Activated T-helper 2 cell treated with anti-CD3 and anti-CD28 coated beads, Interferon-gamma antibody, Interleukin-2, Interleukin-4, amounts not matched to agents 10 μg/mL and 5 μg/mL and 100 μg/mL, durations not matched to agents 14 hours and 24 hours and 36 hours (primary cell): ENCODE data around the gene COL15A1. TPM values are rescaled to one million over a fixed set of nuclear protein-coding genes. Genes with fewer than 3 reads are reported as not detected.

ENCODE experiments used
- DNase-seq: peaks from one replicate; pipeline ENCODE4 v3.0.0; 2021; ENCODE audit warnings: low spot score
- H3K27ac Mint-ChIP-seq: one replicate; pipeline ENCODE4 v1.8.0; 2021; ENCODE audit warnings: mixed read lengths
- H3K27me3 Mint-ChIP-seq: one replicate; pipeline ENCODE4 v1.8.0; 2021; ENCODE audit warnings: low read depth, mixed read lengths
- H3K36me3 Mint-ChIP-seq: one replicate; pipeline ENCODE4 v1.8.0; 2021; ENCODE audit warnings: low read depth, mixed read lengths
- H3K4me1 Mint-ChIP-seq: one replicate; pipeline ENCODE4 v1.8.0; 2021; ENCODE audit warnings: low read depth, mixed read lengths
- H3K4me3 Mint-ChIP-seq: one replicate; pipeline ENCODE4 v1.8.0; 2021; ENCODE audit warnings: low read depth, mild to moderate bottlenecking, moderate library complexity, mixed read lengths
- H3K9me3 Mint-ChIP-seq: one replicate; pipeline ENCODE4 v1.8.0; 2021; ENCODE audit warnings: mixed read lengths
- intact Hi-C: fragments of 100-400 bp; cut with micrococcal nuclease; formaldehyde crosslinking; loops from one replicate; pipeline ENCODE4 v1.15.1; 2023
- total RNA-seq: library from RNA; stranded (reverse); gene quantifications from 2 replicates; pipeline ENCODE4 v1.2.3, GENCODE V29; 2022

The COL15A1 gene
- total RNA-seq, 1 donor from 2014 or later = not detected

DNA sequence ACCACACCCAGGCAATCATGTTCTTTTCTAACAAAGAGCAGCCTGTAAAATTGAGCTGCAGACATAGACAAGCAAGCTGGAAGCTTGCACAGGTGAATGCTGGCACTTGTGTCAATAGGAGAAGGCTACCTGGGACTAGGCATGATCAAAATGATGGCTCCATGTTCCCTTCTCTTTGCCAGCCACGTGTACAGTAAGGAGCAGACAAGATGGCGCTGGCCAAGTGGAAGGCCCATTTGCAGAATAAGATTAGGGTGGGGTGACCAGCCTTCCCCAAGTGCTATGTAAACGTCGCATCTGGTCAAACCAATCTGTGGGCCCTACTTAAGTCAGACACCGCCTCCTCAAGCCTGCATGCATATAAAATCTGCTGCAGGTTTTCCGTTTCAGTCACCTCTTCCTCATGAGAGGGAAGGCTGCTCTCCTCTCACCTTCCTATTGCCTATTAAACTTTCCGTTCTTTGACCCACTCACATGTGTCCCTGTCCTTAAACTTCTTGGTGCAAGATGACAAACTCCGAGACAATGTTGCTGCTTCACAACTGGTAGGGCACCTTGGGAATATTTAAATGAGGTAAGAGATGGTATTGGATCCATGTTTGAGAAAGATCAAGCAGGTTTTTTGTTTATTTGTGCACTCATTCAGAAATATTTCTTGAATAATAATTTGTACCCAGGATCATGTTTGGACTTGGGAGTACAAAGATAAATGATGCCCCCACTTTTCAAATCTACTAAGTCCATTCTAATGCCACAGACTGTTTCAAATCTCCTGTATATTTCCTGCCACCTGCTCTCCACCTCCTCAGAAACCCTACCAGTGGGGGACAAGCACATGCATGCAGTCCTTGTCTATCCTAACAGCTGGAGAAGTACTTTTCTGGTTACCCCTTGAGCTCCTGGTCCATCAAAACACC, 130.5 kb downstream of the COL15A1 start:
- Mint-ChIP-seq H3K27me3 (no peaks in the 10 kb centered on the region), H3K4me3 (no peak overlapping the region), H3K4me1 (peaks cover 52% of the 10 kb centered on the region), H3K9me3 (no peaks in the 10 kb centered on the region), H3K27ac (no peak overlapping the region), H3K36me3 (peaks cover 4% of the 10 kb centered on the region)
- DNase-seq = no peak
- intact Hi-C loops = no loop called here

DNA sequence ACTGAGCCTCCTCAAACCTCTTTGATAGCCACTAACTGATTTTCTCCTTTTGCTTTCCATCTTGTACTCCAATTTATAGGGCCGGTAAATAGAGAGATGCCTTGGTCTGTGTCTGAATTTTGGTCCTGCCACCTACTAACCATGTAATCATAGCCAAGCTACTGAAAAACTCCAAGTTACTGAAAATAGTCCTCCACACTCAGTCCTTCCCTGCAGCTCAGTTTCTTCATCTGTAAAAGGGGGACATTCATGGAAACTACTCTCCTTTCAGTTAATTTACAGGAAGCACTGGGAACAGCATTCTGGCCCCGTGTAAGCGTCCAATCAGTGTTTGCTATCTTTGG, 131.2 kb downstream of the COL15A1 start:
- no peak overlapping the region for H3K4me3 Mint-ChIP-seq

DNA sequence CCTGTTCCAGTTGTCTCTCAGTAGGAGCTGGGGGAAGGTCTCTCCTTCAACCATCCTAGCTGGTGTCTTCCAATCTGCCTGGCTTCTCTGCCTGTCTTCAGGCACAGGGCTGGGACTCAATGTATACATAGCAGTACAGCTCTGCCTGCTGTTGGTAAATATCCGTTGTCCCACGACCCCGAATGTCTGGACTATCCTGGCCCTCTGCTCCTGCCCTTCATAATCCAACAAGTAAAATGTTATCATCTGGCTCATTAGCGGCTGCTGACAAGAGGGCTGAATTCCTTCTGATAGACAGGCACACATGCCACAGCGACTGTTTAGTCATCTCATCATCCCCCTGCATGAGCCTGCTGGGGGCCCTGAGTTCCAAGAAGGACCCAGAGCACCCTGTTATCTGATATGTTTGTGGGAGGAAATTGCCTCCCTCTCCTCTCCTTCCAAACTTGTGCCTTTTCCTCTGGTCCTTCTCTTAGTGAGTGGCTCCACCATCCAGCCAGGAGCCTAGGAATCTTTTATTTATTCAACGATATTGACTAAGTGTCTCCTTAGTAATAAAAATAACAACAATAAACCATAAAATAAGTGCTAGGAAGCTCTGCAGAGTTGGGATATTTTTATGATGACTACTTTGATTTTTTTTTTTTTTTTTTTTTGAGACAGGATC, 131.7 kb downstream of the COL15A1 start:
- peaks cover 3% of the 10 kb centered on the region for H3K27me3 Mint-ChIP-seq
- H3K4me3 Mint-ChIP-seq = no peak overlapping the region
- H3K9me3 Mint-ChIP-seq = no peaks in the 10 kb centered on the region
- intact Hi-C loops = no loop called here
- no peak for DNase-seq
- H3K4me1 Mint-ChIP-seq = peaks cover 49% of the 10 kb centered on the region
- peaks cover 3% of the 10 kb centered on the region for H3K36me3 Mint-ChIP-seq
- no peak overlapping the region for H3K27ac Mint-ChIP-seq

More for the DNA sequence above, 131.2 kb downstream of the COL15A1 start:
- Mint-ChIP-seq H3K27ac (no peak overlapping the region), H3K9me3 (no peaks in the 10 kb centered on the region), H3K36me3 (peaks cover 3% of the 10 kb centered on the region), H3K27me3 (peaks cover 3% of the 10 kb centered on the region), H3K4me1 (peaks cover 49% of the 10 kb centered on the region)
- no peak for DNase-seq
- intact Hi-C loops = no loop called here

DNA sequence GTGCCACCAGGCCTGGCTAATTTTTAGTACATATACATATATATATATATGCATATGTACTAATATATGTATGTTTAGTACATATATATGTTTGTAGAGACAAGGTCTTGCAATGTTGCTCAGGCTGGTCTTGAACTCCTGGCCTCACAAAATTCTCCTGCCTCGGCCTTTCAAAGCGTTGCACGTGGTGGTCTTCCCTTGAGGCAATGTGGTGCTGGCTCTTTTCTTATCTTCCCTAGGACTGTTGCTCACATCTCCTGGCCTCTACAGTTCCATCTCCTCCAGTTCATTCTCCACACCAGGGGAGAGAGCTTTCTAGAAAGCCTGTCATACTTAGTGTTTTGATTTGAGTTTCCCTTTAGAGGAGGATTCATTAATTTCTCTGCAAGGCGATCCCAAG, 132.3 kb downstream of the COL15A1 start:
- H3K27ac Mint-ChIP-seq = peak overlapping the region; percentile 81
- H3K4me1 Mint-ChIP-seq = peaks cover 44% of the 10 kb centered on the region
- H3K27me3 Mint-ChIP-seq = peaks cover 7% of the 10 kb centered on the region
- no peaks in the 10 kb centered on the region for H3K9me3 Mint-ChIP-seq
- H3K4me3 Mint-ChIP-seq = no peak overlapping the region
- DNase-seq = no peak
- intact Hi-C loops = loop anchor here (2.0 kb wide), 1 partner anchor 17 kb away; no protein-coding TSS in a partner anchor
- peaks cover 3% of the 10 kb centered on the region for H3K36me3 Mint-ChIP-seq

DNA sequence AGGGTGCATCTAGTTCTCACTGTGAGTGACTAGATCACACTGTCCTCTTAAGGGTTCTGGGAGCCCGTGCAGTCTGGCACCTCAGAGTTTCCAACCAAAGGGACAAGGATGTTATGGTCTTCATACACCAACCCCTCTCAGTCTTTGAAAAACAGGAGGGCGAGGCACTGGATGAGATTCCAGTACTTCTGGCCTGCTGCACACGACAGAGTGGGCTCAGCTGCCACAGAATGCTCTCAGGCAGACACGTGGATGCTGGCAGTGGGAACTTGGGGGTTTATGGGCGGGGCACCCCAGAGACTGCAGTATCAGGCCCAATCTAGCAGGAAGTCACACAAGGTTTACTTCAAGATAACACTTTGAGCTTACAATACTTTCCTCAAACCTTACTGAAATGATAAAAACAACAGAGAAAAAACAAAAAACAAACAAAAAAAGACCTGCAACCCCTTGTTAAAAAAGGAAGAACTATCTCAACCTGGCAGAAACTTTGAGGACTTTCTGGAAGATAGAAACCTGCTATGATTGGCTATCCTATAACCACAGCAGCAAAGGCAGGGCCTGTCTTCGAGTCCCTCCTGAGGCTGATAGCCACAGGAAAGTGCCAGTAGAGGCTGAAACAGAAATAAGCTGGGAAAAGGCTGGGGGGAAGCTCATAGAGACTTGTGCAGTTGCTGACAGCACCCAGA, 132.9 kb downstream of the COL15A1 start:
- Mint-ChIP-seq H3K27ac (peak overlapping the region; percentile 81), H3K9me3 (no peaks in the 10 kb centered on the region), H3K4me3 (no peak overlapping the region), H3K4me1 (peaks cover 39% of the 10 kb centered on the region), H3K27me3 (peaks cover 9% of the 10 kb centered on the region), H3K36me3 (peaks cover under 1% of the 10 kb centered on the region)
- intact Hi-C loops = loop anchor here (2.0 kb wide), 1 partner anchor 18 kb away; no protein-coding TSS in a partner anchor
- peak; percentile 57 for DNase-seq

DNA sequence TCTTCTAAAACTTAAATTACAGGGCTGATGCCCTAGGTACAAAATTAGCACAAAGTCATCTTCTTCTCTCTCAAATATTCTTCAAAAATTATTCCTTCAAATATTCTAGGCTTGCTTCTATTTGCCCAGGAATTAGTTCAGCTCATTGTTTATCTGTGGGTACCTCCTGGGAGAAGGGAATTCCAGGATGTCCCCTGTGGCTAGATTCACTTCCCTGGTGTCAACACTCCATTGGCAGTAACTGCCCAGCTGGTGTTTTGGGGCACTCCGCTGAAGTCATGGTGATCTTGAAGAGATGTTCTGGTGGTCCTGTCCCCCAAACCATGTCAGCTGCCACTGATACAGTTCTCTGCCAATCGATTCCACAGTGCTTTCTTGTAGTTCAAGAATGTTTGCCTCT, 135.0 kb downstream of the COL15A1 start:
- H3K36me3 Mint-ChIP-seq = no peaks in the 10 kb centered on the region
- no peaks in the 10 kb centered on the region for H3K9me3 Mint-ChIP-seq
- peaks cover 35% of the 10 kb centered on the region for H3K4me1 Mint-ChIP-seq

DNA sequence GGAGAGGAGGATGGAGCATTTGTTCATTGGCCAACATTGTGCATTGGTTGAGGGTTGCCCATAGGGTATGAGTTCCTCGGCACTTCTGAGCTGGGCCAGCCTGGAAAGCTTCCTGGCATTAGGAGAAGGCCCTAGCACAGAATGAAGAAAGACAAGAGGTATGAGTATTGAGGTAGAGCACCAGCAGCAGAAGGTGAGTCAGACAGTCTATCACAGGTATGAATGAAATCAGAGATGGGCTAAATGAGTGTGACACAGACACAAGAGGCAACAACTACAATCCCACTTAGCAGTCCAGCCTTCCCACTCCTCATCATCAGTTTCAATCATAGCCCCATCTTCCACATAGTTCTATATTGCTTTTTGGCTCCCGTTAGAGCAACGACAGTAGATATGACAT, 135.8 kb downstream of the COL15A1 start:
- H3K27ac Mint-ChIP-seq = no peak overlapping the region
- no peak overlapping the region for H3K4me3 Mint-ChIP-seq
- H3K36me3 Mint-ChIP-seq = no peaks in the 10 kb centered on the region
- H3K9me3 Mint-ChIP-seq = no peaks in the 10 kb centered on the region
- no peak for DNase-seq
- H3K4me1 Mint-ChIP-seq = peaks cover 32% of the 10 kb centered on the region
- intact Hi-C loops = no loop called here
- peaks cover 27% of the 10 kb centered on the region for H3K27me3 Mint-ChIP-seq

More for the DNA sequence above, 135.0 kb downstream of the COL15A1 start:
- intact Hi-C loops = no loop called here
- no peak for DNase-seq
- Mint-ChIP-seq H3K27ac (no peak overlapping the region), H3K27me3 (peaks cover 27% of the 10 kb centered on the region), H3K4me3 (no peak overlapping the region)

DNA sequence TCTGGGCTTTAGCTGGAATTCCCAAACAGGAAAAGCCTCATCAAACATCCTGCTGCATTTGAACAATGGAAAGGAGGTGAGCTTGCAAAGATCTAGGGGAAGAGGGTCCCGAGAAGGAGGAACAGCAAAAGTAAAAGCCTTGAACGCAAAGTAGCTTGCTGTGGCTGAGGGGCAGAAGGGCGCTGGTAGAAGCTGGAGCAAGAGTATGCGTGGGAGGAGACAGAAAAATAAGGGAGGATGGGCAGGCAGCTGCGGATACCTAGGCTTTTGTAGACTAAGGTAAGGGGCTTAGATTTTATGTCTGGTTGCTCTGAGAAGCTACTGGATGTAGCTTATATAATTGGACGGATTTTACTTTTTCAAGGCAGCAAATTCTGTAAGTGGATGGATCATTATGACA, 139.3 kb downstream of the COL15A1 start:
- peaks cover 35% of the 10 kb centered on the region for H3K27me3 Mint-ChIP-seq
- intact Hi-C loops = no loop called here
- no peaks in the 10 kb centered on the region for H3K36me3 Mint-ChIP-seq
- no peaks in the 10 kb centered on the region for H3K9me3 Mint-ChIP-seq
- no peak overlapping the region for H3K27ac Mint-ChIP-seq
- no peak for DNase-seq
- H3K4me3 Mint-ChIP-seq = no peak overlapping the region
- H3K4me1 Mint-ChIP-seq = peaks cover 8% of the 10 kb centered on the region

DNA sequence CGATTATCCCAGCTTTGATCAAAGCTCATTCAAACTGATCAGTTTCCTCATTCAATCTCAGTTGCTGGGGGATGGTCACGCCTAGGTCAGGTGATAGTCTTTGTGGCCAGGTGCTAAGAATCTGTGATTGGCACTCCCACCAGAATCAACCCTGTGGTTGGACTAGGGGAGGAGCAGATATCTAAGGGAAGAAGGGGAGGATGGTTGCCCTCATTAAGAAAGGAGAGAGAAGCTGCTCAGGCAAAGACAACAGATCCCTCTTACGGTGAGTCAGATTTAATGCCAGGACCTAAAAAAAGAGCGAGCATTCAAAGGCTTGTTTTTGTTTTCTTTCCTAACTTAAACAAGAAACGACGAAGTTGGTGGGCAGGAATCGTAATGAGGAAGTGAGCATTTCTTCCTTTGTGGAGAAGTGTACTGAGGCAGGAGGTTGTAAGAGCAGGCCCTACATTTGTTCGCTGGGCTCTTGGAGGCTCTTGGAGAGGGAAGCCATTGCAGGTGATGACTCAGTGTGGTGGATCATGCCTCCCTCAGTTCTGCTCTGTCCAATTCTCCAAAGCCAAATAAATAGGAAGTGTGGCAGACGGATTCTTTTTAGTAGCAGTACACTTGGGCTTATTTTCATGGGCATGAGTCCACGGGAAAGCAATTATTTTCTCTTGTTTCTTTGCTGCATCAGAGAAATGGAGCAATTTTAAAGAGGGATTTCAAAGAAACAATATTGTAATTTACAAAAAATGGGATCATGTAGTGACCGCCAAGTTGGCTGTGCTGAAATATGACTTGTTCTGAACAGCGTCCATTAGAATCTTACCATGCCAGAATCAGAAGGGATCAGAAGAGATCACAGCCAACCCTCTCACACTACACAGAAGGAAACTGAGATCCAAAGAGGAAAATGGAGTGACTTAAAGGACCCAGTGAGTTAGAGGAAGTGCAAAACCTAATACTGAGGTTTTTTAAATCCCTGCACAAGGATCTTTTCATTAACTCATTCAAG, 142.5 kb downstream of the COL15A1 start:
- DNase-seq = no peak
- H3K4me1 Mint-ChIP-seq = peaks cover 11% of the 10 kb centered on the region
- no peaks in the 10 kb centered on the region for H3K36me3 Mint-ChIP-seq
- H3K9me3 Mint-ChIP-seq = peaks cover 10% of the 10 kb centered on the region
- no peak overlapping the region for H3K27ac Mint-ChIP-seq
- intact Hi-C loops = no loop called here
- peaks cover 28% of the 10 kb centered on the region for H3K27me3 Mint-ChIP-seq
- H3K4me3 Mint-ChIP-seq = no peak overlapping the region

DNA sequence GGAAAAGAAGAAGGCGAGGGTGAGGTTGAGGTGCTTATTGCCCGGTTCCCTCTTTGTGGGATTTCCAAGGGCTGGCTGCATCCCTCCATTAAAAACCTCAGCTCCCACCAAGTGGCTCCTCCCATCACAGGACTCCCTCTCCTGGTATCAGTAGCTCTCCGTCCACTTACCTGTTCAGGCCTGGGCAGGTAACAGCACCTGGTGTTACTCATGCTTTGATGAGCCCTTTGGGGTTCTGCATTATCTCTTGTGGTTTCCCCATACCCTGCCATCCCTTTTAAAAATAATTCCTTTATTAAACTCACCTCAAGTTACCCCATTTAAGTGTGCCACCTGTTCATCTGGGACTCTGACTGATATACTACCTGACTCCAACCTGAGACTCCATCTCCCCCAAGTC, 143.8 kb downstream of the COL15A1 start:
- no peak overlapping the region for H3K4me3 Mint-ChIP-seq
- peaks cover 10% of the 10 kb centered on the region for H3K9me3 Mint-ChIP-seq
- intact Hi-C loops = no loop called here
- DNase-seq = no peak
- H3K4me1 Mint-ChIP-seq = peaks cover 19% of the 10 kb centered on the region
- H3K27me3 Mint-ChIP-seq = peaks cover 21% of the 10 kb centered on the region
- no peak overlapping the region for H3K27ac Mint-ChIP-seq
- peaks cover 3% of the 10 kb centered on the region for H3K36me3 Mint-ChIP-seq

DNA sequence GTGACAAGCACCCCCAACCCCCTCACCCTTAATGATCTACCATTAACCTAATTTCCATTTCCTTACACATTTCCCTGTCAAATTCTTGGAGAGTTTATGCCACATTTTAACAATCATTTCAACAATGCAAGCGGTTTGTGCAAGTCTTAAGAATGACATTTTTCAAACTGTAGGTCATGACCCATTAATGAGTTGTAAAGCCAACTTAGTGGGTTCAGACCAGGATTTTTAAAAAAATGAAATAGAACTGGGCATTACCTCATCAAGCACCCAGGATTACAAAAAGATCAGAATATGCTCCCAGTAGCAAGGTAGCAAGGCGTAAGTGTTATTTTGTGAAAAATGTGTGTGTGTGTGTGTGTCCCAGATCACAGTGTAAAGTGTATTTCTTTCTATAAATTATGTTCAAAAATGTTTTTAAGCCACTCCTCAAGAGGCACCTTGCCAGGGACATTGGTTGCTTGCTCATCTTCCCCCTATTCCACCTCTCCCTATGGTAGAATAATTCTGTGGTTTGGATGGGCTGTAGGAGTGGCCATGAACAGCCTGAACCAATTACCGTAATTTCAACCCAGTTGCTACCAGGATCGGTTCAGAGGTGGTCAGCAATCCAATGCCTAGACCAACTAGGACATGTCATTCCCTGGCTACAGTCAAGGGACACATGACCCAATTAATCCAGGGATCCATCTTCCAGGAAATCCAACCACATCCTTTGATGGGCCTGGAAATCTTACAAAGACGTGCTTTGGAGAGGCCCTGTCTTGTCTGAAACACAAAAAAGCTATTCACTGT, 146.8 kb downstream of the COL15A1 start:
- Mint-ChIP-seq H3K27me3 (peaks cover 8% of the 10 kb centered on the region), H3K4me1 (peaks cover 42% of the 10 kb centered on the region), H3K36me3 (peaks cover 9% of the 10 kb centered on the region)

More for the DNA sequence above, 146.8 kb downstream of the COL15A1 start:
- intact Hi-C loops = no loop called here
- Mint-ChIP-seq H3K27ac (no peak overlapping the region), H3K4me3 (no peak overlapping the region), H3K9me3 (peaks cover 10% of the 10 kb centered on the region)
- no peak for DNase-seq
